Measurements from ENCODE around the gene PSME2. TPM values are rescaled to one million over a fixed set of nuclear protein-coding genes. Genes with fewer than 3 reads are reported as not detected.

PSME2 gene
- total RNA-seq, 4 donors from 2014 or later, result 59.5 to 69.8 (median 68.5) TPM

- Histone ChIP-seq H3K4me1 (peaks cover 24 to 69% (median 42%) of the 10 kb centered on the region in 4 donors), H3K27ac (peak overlapping the region; percentile 91 to 99 (median 95)), H3K27me3 (no peaks in the 10 kb centered on the region), H3K9me3 (no peaks in the 10 kb centered on the region), H3K36me3 (peaks cover 0 to 19% (median 2%) of the 10 kb centered on the region in 4 donors), H3K4me3 (no peak overlapping the region)
- no peak for DNase-seq
- 33 to 71% methylated on average over 1 to 9 of the region's 9 CpGs for WGBS, 2 donors (ENCODE audit: low coverage in 1 of 2)
- no peak for TF ChIP-seq EP300 (IDR thresholded peaks at IDR 0.05; ENCODE audit: low read depth)
- no peak for TF ChIP-seq POLR2AphosphoS5 (IDR thresholded peaks at IDR 0.05)
- TF ChIP-seq POLR2A (IDR thresholded peaks at IDR 0.05), result no peak
- TF ChIP-seq CTCF (IDR thresholded peaks at IDR 0.05), result no peak
- intact Hi-C loops (cut with DNase I; ENCODE audit: low total_unique reads) (loop anchor here (5.0 kb wide), 1 partner anchor 158 kb away; the partner anchor contains the start of genes DHRS1 and NOP9), in situ Hi-C loops (cut with MboI; ENCODE audit: low pct_ligation_motif_present in 1 of 4, low pct_unique_long_range_greater_than_20kb in 1 of 4, low sequenced_read_pairs in 3 of 4) (no loop called here)
Measured at GRCh38 chr14:24139272-24139934, 7.0 kb downstream of the PSME2 start.

- no peak for DNase-seq
- in situ Hi-C loops (cut with MboI; ENCODE audit: low pct_ligation_motif_present in 1 of 4, low pct_unique_long_range_greater_than_20kb in 1 of 4, low sequenced_read_pairs in 3 of 4) (no loop called here), intact Hi-C loops (cut with DNase I; ENCODE audit: low total_unique reads) (loop anchor here (5.0 kb wide), 1 partner anchor 159 kb away; the partner anchor contains the start of genes DHRS1 and NOP9)
- no peak overlapping the region for H3K27ac ChIP-seq
- no peak for TF ChIP-seq POLR2A (IDR thresholded peaks at IDR 0.05)
- no peak for TF ChIP-seq EP300 (IDR thresholded peaks at IDR 0.05; ENCODE audit: low read depth)
- TF ChIP-seq CTCF (IDR thresholded peaks at IDR 0.05), result no peak
- TF ChIP-seq POLR2AphosphoS5 (IDR thresholded peaks at IDR 0.05), result no peak
- 79 to 88% methylated on average over 3 to 13 of the region's 13 CpGs for WGBS, 2 donors (ENCODE audit: low coverage in 1 of 2)
- H3K4me3 ChIP-seq, result no peak overlapping the region
- H3K4me1 ChIP-seq, result peaks cover 24 to 62% (median 40%) of the 10 kb centered on the region in 4 donors
- no peaks in the 10 kb centered on the region for H3K9me3 ChIP-seq
- peaks cover 0 to 19% (median 2%) of the 10 kb centered on the region in 4 donors for H3K36me3 ChIP-seq
- H3K27me3 ChIP-seq, result no peaks in the 10 kb centered on the region
Measured at GRCh38 chr14:24138396-24139271, 7.8 kb downstream of the PSME2 start.

GRCh38 chr14:24137529-24138395, 8.6 kb downstream of the PSME2 start:
- peak overlapping the region in 3 of 4 donors; percentile 93 to 98 (median 97) for H3K27ac ChIP-seq
- H3K27me3 ChIP-seq, result no peaks in the 10 kb centered on the region
- in situ Hi-C loops (cut with MboI; ENCODE audit: low pct_ligation_motif_present in 1 of 4, low pct_unique_long_range_greater_than_20kb in 1 of 4, low sequenced_read_pairs in 3 of 4) (no loop called here), intact Hi-C loops (cut with DNase I; ENCODE audit: low total_unique reads) (loop anchor here (5.0 kb wide), 1 partner anchor 160 kb away; the partner anchor contains the start of genes DHRS1 and NOP9)
- peaks cover 24 to 54% (median 39%) of the 10 kb centered on the region in 4 donors for H3K4me1 ChIP-seq
- TF ChIP-seq POLR2AphosphoS5 (IDR thresholded peaks at IDR 0.05) (no peak), POLR2A (IDR thresholded peaks at IDR 0.05) (no peak), CTCF (IDR thresholded peaks at IDR 0.05) (no peak), EP300 (IDR thresholded peaks at IDR 0.05; ENCODE audit: low read depth) (no peak)
- peaks cover 0 to 19% (median 2%) of the 10 kb centered on the region in 4 donors for H3K36me3 ChIP-seq
- no peak for DNase-seq
- no peak overlapping the region for H3K4me3 ChIP-seq
- 60 to 85% methylated on average over 1 to 8 of the region's 8 CpGs for WGBS, 2 donors (ENCODE audit: low coverage in 1 of 2)
- no peaks in the 10 kb centered on the region for H3K9me3 ChIP-seq

All from transverse colon (tissue), 4 donors.